GM18861 (cell line): ENCODE results near the gene GLCCI1.
A peak's percentile ranks its signal among the peaks of the same experiment; 100 is the strongest.

ENCODE experiments used
- ATAC-seq: cut with Tn5 transposase; IDR thresholded peaks from one replicate; pipeline ENCODE4 v1.9.1; 2021; ENCODE audit not compliant: unreplicated experiment

Gene GLCCI1

DNA sequence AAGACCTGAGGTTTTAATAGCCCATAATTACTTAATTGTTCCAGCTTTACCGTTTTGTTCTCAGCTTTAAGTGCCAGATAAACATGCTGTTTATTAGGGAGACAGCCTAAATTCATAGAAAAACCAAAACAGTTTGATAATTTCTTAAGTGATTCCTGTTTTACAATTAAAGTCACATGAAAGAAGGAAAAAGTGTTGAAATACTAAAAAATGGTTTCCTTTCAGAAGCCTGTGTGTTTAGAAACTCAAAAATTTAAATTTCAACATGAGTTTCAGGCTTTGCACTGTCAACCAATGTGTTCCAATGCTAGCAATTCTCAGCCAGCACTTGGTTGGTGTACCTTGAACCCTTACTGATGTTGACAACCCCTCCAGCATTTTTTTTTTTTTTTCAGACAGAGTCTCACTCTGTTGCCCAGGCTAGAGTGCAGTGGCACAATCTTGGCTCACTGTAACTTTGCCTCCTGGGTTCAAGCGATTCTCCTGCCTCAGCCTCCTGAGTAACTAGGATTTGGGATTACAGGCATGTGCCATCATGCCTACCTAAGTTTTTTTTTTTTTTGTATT, 158.1 kb downstream of the GLCCI1 start:
- ATAC-seq, result no peak

DNA sequence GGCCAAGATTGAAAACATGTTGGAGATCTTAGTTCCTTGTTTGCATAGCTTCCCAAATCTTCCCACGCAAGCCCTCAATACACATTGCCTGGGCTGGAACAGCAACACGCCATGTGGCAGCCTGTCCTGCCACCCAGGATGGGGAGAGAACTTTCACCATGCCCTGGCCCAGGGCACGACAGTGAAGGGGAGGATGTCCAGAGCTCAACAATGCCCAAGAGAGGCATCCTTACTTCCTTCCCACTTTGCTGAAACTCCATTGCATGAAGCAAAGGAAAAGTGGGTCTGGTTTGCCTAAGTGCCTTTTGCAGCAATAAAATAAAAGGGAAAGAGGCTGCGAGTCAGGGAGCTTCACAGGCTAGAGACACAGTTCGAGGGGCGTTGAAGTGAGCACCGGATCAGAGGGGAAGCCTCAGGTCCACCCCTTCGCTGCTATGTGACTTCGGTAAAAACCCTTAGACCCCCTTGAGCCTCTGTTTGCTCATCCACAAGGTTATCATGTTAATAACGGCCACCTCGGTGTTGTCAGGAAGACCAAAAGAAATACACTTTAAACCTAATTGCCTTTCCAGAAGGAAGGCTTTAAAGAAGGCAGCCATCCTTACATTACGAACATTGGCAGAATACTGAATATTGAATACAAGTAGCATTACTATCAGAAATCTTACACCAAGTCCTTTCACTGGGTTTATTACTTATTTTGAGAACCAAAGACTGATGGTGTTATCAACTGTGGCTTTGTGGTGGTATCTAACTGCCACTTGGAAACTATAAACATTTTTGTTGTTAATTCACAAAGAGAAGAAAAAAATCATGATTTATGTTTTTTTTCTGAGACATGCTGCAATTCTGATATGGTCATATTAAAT, 160.1 kb downstream of the GLCCI1 start:
- ATAC-seq, result no peak

DNA sequence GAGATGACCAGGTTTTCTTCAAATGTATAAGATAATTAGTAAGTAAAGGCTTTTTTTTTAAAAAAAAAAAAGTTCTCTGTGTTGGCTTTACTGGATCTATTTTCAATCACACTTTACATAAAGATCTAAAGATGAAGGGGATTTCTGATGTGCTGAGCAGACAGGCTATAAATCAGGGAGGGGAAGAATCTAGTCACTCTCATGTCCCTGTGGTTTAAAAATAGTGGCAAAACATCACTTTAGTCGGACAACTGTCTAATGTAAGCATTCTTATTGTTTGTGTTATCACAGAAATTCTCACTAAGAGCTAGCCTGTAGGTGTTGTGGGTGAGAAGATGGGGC, 160.7 kb downstream of the GLCCI1 start:
- no peak for ATAC-seq

DNA sequence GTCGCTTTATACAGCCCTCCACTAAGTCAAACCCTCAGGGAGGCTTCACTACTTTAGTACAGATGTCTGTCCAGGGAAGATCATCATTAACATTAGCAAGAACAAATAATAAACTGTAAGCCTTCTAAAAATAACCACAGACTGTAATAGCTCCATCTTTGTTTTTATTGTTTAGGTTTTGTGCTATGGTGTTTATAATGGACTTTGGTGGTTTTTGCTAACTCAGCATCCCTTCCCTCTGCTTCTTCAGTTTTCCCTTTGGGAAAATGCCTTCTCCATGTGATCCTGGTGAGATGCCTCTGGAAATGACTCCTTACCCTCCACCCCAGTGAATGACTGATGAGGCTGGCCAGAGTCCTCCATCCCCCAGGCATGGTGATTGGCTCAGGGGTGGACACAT, 162.1 kb downstream of the GLCCI1 start:
- ATAC-seq, result no peak

DNA sequence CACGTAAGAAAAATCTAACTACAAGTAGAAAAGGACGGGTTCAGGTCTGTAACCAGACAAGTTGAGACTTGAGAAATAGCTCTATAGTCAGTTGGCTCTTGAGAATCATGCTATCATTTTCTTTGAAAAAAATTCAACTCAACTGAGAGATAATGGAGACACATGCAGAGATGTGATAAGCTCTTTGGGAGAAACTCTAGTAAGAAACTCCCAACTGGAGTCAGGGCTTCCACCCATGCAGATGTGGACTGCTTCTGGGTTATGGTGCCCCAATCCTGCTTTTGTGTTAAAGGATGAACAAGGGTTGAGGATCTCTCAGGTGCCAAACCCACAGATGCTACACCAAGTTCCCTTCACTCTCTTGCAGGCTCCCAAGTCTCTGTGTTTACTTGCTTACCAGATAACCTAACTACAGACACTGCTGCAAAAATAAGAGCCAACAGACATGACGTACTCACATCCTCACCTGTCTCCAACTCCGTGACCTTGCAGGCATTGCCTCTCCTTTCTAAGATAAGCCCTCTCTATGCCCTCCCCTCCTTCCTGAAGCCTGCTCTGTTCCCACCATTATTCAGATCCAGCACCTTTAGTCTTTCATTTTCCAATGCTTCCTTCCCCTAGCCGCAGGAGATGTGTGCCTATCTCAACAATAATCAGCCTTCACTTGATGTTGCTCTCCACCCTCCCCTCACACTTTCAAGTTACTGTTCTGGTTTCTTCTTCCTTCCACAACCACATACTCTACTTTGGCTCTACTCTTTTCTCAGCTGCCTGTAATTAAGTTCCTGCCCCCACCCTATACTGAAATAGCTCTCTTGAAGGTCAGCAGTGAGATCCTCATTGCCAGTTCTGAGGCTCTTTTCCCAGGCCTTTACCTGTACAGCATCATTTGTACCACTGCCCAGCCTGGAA, 163.4 kb downstream of the GLCCI1 start:
- peak; percentile 26 for ATAC-seq

DNA sequence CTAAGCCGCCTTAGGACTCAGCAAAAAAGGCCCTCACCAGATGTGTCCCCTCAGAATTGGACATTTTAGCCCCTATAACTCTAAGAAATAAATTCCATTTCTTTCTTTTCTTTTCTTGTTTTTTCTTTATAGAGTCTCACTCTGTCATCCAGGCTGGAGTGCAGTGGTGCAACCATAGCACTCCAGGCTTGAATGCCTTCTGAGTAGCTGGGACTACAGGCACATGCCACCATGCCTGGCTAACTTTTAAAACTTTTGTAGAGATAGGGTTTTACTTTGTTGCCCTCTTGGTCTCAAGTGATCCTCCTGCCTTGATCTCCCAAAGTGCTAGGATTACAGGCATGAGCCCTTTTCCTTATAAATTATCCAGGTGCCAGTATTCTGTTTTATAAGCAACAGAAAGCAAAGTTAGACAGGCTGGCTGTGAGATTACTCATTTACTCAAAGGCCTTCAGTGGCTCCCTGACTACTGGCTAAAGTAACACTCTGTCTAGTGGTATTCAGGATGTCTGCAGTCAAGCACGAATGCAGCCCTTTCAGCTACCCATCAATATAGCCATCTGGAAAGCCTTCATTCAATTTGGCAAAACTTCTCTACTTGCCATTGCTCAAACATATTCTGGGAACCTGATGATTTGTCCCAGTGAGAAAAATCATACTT, 164.7 kb downstream of the GLCCI1 start:
- ATAC-seq, result peak; percentile 35

DNA sequence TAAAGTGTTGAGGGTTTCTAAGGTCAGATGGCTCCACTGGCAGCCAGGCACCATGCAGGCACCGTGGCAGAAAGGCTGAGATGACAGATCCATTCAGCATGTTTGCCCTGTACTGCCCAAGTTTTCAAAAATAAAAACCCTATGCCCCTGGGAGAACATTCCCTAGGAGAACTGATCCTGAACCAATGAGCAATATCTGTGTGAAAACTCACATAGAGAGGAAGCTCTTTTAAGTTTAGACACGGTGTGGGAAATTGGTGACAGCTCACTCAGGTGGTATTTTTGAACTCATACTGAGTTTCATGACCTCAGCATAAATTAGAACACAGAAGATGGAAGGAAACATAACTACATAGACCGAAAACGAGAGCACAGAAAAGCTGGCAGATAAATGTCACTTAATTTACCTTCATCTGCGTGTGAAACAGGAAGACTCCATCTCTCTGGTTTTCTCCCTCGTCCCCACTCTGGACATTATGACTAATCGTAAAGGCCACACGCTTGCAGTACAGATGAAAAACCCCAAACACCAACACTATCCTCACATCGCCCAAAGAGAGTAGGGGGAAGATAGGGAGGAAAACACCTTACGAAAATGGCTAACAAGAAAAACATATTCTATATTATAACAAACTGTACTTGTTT, 165.6 kb downstream of the GLCCI1 start:
- peak; percentile 64 for ATAC-seq

DNA sequence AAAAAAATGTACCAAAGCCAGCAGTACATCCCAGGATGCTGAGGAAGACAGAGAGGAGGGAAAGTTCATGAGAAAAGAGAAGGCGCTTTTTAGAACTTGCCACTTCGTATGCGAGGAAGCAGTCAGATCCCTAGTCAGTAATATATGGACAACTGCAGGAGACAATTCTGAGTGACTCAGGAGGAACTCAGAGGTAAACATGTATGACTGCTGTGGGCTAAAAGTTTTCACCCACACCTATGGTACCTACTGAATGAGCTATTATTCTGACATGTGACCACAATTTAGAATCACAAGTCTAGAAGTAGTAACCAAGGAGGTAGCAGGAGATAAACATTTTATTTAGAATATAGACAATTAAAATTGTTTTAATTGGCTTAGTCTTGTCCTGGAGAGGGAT, 166.8 kb downstream of the GLCCI1 start:
- ATAC-seq, result no peak

DNA sequence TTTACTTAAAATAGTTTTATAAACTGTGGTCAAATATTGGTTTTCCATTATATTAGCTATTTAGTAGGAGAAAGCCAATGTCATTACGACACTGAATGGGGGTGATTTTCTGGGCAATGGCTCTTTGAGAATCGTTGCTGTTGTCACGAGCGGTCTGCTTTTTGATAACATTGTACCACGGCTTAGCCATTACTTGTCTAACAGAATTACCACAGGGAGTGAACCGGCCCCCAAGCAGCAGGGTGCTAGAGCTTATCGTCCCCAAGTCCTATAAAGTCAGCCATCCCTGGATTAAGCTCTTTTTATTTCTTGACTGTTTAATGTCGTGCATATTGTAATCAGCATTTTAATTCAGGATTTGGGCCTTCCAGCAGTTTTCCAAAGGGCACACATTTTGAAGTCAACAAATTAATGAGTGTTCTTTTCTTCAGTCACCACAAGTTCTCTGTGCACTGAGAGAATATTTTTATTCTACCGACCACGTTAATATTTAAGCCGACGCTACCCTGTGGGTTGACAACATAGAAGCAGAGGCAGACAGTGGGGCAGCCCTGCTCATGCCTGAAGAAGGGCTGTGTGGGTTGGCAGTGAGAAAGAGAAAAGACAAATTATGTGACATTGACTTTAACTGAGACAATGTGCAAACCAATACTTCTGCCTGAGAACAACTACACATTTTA, 167.6 kb downstream of the GLCCI1 start:
- ATAC-seq, result no peak
